ENCODE measurements around the gene ZNF580.

The ZNF580 gene

GRCh38 chr19:55680339-55681130, 39.7 kb downstream of the ZNF580 start:
- DNase-seq: no peak

GRCh38 chr19:55681131-55682092, 40.6 kb downstream of the ZNF580 start:
- no peak for DNase-seq

DNA sequence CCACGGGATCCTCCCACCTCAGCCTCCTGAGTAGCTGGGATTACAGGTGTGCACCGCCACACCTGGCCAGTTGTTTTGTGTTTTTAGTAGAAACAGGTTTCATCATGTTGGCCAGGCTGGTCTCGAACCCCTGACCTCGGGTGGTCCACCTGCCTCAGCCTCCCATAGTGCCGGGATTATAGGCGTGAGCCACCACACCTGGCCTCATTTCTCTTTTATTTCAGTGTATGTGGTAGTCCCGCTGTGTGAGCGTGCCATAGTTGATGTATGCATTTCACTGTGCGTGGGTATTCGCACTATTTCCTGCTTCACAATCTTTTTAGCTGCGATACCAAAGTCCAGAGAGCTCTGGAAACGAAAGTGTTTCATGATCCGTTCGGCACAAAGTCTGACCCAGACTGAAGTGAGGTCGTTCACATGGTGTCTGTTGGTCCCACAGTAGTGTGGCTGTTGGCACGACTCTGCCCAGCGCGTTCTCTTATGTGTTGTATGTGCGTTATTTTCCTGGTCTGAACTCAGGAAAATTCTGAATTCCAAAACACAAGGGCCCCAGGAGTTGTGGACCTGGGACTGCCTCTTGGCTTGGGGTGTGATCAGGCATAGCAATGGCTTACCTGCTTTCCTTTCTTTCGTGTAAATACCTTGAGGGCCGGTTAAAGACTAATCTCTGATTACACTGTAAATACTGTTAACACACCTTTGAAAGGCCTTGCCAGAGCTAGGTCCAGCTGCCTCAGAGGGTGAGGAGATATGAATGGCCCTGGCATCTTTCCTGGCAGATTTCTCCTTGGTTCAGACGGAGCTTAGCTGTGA, 42.9 kb downstream of the ZNF580 start:
- no peak for DNase-seq

DNA sequence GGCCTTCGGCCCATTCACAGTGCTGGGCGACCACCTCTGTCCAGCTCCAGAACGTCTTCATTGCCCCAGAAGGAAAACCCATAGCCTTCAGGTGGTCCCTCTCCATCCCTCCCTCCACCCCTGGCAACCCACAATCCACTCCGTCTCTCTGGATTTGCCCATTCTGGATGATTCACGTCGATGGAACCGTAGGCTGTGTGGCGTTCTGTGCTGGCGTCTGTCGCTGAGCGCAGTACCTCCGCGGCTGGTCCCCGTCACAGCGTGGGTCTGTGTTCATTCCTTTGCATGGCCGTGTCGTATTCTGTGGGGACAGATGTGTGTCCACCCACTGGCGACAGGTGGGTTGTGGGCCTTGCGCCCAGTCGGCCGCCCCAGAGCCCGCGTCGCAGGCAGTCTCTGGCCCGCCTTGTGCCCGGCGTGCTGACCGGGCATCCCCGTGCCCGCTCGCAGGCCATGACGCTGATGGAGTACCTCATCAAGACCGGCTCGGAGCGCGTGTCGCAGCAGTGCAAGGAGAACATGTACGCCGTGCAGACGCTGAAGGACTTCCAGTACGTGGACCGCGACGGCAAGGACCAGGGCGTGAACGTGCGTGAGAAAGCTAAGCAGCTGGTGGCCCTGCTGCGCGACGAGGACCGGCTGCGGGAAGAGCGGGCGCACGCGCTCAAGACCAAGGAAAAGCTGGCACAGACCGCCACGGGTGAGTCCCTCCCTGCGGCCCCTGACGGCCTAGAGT, 44.3 kb downstream of the ZNF580 start:
- DNase-seq: no peak

DNA sequence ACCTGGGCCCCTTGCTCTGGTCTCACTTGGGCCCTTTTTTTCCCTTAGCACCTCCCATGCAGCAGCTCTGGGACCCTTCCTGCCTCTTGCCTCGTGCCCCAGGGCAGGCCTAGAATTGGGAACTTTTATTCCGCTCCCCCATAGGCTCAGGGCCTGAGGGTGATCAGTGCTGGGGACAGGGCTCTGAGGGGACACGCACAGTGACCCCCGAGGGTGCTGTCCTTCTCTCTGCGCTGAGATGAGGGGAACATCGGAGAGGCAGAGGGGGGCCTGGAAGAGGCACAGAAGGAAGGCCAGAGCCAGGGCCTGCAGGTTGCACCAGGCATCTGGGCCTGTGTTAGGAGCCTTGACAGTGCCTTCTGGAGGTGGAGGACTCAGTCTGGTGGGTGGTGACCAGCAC, 45.0 kb downstream of the ZNF580 start:
- no peak for DNase-seq

DNA sequence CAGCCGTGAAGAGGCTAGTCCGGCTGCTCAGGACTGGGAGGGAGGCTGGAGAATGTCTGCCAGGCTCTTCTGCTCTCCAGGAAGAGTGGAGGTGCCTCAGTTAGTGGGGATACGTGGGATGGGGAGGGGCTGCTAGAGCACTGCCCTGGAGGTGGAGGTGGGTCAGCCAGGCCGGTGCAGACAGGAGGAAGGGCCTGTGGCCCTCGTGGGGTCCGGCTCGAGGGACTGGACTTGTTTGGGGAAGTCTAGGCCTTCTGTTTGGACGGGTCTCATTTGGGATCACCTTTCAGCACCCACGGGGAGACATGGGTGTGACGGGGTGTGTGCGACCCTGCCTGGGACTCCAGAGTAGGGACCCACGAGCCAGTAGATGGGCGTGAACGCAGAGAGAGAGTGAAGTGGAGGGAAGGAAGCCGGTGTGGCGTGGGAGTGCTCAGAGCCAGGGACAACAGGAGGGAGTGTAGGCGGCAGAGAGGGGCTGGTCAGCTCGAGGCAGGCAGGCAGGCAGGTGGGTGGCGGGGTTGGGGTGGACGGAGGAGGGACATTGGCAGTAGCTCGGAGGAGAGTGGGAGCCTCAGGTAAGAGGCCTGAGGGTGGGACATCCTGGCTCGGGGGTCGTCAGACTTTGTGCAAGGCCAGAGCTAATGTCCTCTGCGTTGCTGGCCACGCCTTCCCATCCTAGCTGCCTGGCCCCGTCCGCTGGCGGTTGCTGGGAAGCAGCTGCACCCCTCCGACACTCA, 45.7 kb downstream of the ZNF580 start:
- no peak for DNase-seq

DNA sequence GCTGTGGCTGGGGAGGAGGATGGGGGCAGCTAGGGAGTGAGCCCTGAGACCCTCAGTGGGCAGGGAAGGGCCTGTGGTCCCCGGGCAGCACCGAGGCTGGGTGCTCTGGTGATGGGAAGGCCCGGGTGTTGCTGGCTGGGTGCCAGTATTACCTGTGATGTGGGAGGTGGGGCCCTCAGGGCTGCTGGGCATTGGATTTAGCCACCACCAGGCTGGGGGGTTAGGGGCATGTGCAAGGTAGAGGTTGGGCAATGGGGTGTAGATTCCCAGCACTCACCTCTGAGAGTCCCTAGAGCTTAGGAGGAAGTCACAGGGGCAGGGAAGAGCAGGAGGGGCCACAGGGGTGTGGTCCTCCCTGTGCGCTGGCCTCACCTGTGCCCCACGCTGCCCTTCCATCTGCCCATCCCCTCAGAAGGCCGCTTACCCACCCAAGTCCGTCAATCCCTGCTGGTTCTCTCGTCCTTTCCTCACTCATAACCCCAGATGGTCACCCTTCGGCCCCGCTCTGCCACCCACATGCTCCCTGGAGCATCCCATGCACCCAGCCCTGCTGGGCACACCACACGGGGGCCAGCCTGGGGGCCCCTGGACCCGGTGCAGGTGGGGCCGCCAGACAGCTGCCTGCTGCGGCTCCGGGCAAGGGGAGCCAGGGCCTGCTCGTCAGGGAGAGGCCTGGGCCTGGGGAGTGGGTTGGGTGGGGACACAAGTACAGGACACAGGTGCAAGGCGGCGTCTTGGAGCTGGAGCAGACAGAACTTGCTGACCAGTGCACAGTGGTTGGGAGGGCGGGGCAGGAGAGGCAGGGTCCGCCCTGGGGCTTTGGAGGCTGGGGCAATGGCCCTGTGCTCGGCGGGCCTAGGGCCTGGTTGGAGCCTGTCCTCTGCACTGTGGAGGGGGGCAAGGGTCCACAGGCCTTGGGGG, 46.7 kb downstream of the ZNF580 start:
- no peak for DNase-seq

- DNase-seq: no peak
These were observed 47.8 kb downstream of the ZNF580 start for GRCh38 chr19:55688422-55689218.

- no peak for DNase-seq
These were observed 48.8 kb downstream of the ZNF580 start for GRCh38 chr19:55689411-55690108.

DNA sequence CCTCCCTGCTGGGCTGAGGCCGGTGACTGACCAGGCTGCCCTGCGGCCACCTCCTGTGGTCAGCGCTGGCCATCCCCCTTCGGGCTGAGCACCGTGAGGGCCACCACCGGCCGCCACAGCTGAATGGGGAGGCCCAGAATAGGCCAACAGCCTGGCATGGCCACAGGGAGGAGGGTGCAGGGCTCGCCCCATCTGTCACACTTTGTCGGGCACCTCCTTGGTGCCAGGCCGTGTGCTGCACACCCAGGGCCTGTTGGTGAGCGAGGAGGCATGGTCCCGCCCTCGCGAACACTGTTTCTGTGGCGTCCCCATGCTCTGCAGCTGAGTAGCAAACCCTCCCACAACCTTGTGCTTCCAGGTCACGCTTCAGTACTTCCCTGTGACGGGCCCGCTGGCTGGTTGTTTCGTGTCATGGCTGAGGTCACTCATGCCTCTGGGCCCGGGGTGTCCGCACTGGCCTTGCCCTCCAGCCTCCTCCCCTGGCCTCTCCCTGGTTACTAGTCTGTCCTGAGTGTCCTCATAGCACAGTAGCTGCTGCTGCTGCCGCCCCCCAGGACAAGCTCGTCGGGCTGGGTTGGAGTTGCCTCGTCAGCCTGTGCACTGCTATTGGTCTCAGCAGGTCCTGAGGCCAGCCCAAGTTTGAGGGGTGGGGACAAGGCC, 49.4 kb downstream of the ZNF580 start:
- no peak for DNase-seq

DNA sequence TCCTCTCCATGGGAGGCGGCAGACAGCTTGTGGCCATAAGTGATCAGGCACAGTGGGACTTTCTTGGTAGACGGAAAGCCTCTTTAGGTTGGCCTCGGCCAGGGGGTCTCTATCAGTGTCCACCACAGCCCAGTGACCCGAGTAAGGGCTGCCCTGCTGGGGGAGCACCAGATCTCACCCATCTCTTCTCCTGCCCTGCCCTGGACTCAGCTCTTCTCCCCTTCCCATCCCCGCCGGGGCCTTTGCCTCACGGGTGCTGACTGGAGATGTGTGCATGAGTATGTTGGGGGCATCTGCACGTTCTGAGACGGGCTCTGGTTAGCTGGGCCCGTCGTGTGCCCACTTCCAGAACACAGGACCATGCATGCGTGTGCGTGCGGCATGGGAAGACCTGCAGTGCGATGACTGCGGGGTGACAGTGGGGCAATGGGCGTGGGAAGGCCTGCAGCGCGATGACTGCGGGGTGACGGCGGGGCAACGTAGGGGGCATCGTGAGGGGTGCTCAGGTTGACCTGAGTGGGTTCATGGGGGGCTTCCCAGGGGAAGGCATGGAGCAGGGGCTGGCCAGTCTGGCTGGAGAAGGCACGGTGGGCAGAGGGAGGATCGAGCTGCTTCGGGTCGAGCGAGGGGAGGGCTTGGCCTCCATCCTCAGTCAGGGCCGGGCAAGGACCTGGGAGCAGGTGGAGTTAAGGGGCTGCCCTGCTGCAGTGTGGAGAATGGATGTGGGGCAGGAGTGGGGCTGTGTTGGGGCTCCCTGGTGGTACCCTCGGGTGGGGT, 50.2 kb downstream of the ZNF580 start:
- no peak for DNase-seq

DNA sequence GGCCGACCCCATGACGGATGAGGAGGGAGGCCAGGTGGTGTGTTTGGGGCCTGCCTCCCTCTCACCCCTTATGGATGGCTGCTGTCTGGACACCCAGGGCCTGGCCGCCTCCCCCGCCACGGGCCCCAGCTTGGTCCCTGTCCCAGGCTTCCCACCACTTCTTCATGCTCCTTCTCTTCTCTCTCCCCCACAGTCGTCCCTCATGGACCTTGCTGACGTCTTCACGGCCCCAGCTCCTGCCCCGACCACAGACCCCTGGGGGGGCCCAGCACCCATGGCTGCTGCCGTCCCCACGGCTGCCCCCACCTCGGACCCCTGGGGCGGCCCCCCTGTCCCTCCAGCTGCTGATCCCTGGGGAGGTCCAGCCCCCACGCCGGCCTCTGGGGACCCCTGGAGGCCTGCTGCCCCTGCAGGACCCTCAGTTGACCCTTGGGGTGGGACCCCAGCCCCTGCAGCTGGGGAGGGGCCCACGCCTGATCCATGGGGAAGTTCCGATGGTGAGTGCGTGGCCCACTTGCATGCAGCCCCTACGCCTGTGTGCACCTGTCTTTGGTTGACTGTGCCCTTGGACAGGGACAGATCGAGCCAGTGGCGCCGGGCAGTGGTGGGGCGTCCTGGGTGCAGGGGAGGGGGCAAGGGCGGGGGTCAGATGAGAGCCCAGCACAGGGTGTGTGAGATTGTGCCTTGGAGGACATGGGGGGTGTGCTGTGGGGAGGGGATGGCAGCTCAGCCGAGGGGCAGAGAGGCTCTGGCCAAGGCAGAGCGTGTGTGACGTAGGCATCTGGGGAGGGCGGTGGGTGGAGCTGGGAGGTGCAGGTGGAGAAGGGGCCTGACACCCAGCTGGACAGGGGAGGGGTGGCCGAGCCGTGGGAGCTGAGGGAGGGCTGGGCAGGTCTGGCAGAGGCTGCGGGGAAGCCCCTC, 51.0 kb downstream of the ZNF580 start:
- no peak for DNase-seq

DNA sequence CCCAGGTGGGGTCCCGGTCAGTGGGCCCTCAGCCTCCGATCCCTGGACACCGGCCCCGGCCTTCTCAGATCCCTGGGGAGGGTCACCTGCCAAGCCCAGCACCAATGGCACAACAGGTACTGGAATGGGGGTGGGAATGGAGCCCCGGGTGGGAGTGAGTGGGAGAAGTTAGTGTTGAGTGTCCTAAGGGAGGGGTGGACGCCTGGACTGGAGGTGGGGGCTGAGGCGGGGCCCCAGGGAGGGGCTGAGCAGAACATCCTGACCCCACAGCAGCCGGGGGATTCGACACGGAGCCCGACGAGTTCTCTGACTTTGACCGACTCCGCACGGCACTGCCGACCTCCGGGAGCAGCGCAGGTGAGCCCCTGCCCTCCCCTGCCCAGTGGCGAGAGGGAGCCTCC, 51.9 kb downstream of the ZNF580 start:
- no peak for DNase-seq
